Measurements from ENCODE around the gene ASTN2. TPM values are rescaled to one million over a fixed set of nuclear protein-coding genes. Genes with fewer than 3 reads are reported as not detected.

ASTN2 gene
- total RNA-seq, 1 donor from 2014 or later, result 12.2 TPM

- no peak for TF ChIP-seq CTCF (IDR thresholded peaks at IDR 0.05; ENCODE audit: insufficient read depth, low read length, poor library complexity, severe bottlenecking)
- H3K4me3 ChIP-seq (ENCODE audit: low read depth, low read length), result no peak overlapping the region
- no peak for DNase-seq (ENCODE audit: low read depth)
- H3K27me3 ChIP-seq (ENCODE audit: control insufficient read depth, insufficient read depth, low read length), result no peaks in the 10 kb centered on the region
- H3K36me3 ChIP-seq (ENCODE audit: control insufficient read depth, insufficient read depth, low read length), result no peaks in the 10 kb centered on the region
Measured at GRCh38 chr9:116741742-116742141, 673.1 kb downstream of the ASTN2 start.

- no peak for DNase-seq (ENCODE audit: low read depth)
- H3K36me3 ChIP-seq (ENCODE audit: control insufficient read depth, insufficient read depth, low read length), result no peaks in the 10 kb centered on the region
- TF ChIP-seq CTCF (IDR thresholded peaks at IDR 0.05; ENCODE audit: insufficient read depth, low read length, poor library complexity, severe bottlenecking), result no peak
- no peak overlapping the region for H3K4me3 ChIP-seq (ENCODE audit: low read depth, low read length)
- no peaks in the 10 kb centered on the region for H3K27me3 ChIP-seq (ENCODE audit: control insufficient read depth, insufficient read depth, low read length)
Measured at GRCh38 chr9:116741086-116741740, 673.6 kb downstream of the ASTN2 start.

- peak; percentile 42 for DNase-seq (ENCODE audit: low read depth)
- peak; percentile 97 for TF ChIP-seq CTCF (IDR thresholded peaks at IDR 0.05; ENCODE audit: insufficient read depth, low read length, poor library complexity, severe bottlenecking)
Measured at GRCh38 chr9:116737152-116737546, 677.7 kb downstream of the ASTN2 start.

GRCh38 chr9:116736399-116737151 lies 678.3 kb downstream of the ASTN2 start:
- no peaks in the 10 kb centered on the region for H3K27me3 ChIP-seq (ENCODE audit: control insufficient read depth, insufficient read depth, low read length)
- TF ChIP-seq CTCF (IDR thresholded peaks at IDR 0.05; ENCODE audit: insufficient read depth, low read length, poor library complexity, severe bottlenecking), result no peak
- DNase-seq (ENCODE audit: low read depth), result no peak
- H3K36me3 ChIP-seq (ENCODE audit: control insufficient read depth, insufficient read depth, low read length), result no peaks in the 10 kb centered on the region
- H3K4me3 ChIP-seq (ENCODE audit: low read depth, low read length), result no peak overlapping the region

More at GRCh38 chr9:116737152-116737546, 677.7 kb downstream of the ASTN2 start:
- H3K27me3 ChIP-seq (ENCODE audit: control insufficient read depth, insufficient read depth, low read length), result no peaks in the 10 kb centered on the region
- no peaks in the 10 kb centered on the region for H3K36me3 ChIP-seq (ENCODE audit: control insufficient read depth, insufficient read depth, low read length)
- no peak overlapping the region for H3K4me3 ChIP-seq (ENCODE audit: low read depth, low read length)

- no peak for DNase-seq (ENCODE audit: low read depth)
- Histone ChIP-seq H3K4me3 (ENCODE audit: low read depth, low read length) (no peak overlapping the region), H3K27me3 (ENCODE audit: control insufficient read depth, insufficient read depth, low read length) (no peaks in the 10 kb centered on the region), H3K36me3 (ENCODE audit: control insufficient read depth, insufficient read depth, low read length) (no peaks in the 10 kb centered on the region)
- no peak for TF ChIP-seq CTCF (IDR thresholded peaks at IDR 0.05; ENCODE audit: insufficient read depth, low read length, poor library complexity, severe bottlenecking)
Measured at GRCh38 chr9:116733010-116733641, 681.7 kb downstream of the ASTN2 start.
